Measurements from ENCODE around the gene FBXO21.

FBXO21 gene

GRCh38 chr12:117162167-117162539, 28.1 kb downstream of the FBXO21 start:
- no peak for DNase-seq

- DNase-seq, result no peak
These were observed 28.7 kb downstream of the FBXO21 start for GRCh38 chr12:117161460-117162166.

- no peak for DNase-seq
These were observed 30.6 kb downstream of the FBXO21 start for GRCh38 chr12:117159674-117160073.

- DNase-seq, result no peak
These were observed 31.2 kb downstream of the FBXO21 start for GRCh38 chr12:117158911-117159553.

- no peak for DNase-seq
These were observed 32.2 kb downstream of the FBXO21 start for GRCh38 chr12:117158096-117158495.

- peak; percentile 29 for DNase-seq
These were observed 34.8 kb downstream of the FBXO21 start for GRCh38 chr12:117155278-117156060.

- DNase-seq, result no peak
These were observed 37.2 kb downstream of the FBXO21 start for GRCh38 chr12:117152793-117153775.

GRCh38 chr12:117151403-117152031, 38.8 kb downstream of the FBXO21 start:
- DNase-seq, result no peak

GRCh38 chr12:117149431-117149830, 40.8 kb downstream of the FBXO21 start:
- DNase-seq, result no peak

- DNase-seq, result no peak
These were observed 41.6 kb downstream of the FBXO21 start for GRCh38 chr12:117148642-117149041.

- no peak for DNase-seq
These were observed 42.6 kb downstream of the FBXO21 start for GRCh38 chr12:117147639-117148038.

GRCh38 chr12:117145597-117146154, 44.6 kb downstream of the FBXO21 start:
- no peak for DNase-seq

GRCh38 chr12:117144599-117144998, 45.7 kb downstream of the FBXO21 start:
- DNase-seq, result no peak

GRCh38 chr12:117143008-117143532, 47.2 kb downstream of the FBXO21 start:
- no peak for DNase-seq

GRCh38 chr12:117142094-117142493, 48.2 kb downstream of the FBXO21 start:
- no peak for DNase-seq

GRCh38 chr12:117141097-117141898, 49.0 kb downstream of the FBXO21 start:
- no peak for DNase-seq

- DNase-seq, result no peak
These were observed 49.7 kb downstream of the FBXO21 start for GRCh38 chr12:117140397-117141096.

GRCh38 chr12:117139025-117139717, 51.1 kb downstream of the FBXO21 start:
- DNase-seq, result no peak

- DNase-seq, result no peak
These were observed 55.5 kb downstream of the FBXO21 start for GRCh38 chr12:117134721-117135120.
